HL-60 (cell line): ENCODE data around the gene CCDC186.

ENCODE experiments used
- POLR2AphosphoS5 ChIP-seq: IDR thresholded peaks from 2 replicates; pipeline ENCODE4 v1.6.1; 2012; ENCODE audit warnings: low read depth
- SPI1 ChIP-seq: IDR thresholded peaks from 2 replicates; pipeline ENCODE4 v1.6.1; 2012; ENCODE audit warnings: low read depth, mild to moderate bottlenecking, borderline replicate concordance
- TF ChIP-seq, protein P1 (sequence below): IDR thresholded peaks from one replicate; pipeline ENCODE4 v1.5.1; 2011; ENCODE audit warnings: low read length, control low read depth, inconsistent platforms; ENCODE audit not compliant: insufficient read depth
- TF ChIP-seq, protein P2 (sequence below): IDR thresholded peaks from 2 replicates; pipeline ENCODE4 v1.6.1; 2012; ENCODE audit warnings: low read depth; ENCODE audit not compliant: insufficient replicate concordance

DNA sequence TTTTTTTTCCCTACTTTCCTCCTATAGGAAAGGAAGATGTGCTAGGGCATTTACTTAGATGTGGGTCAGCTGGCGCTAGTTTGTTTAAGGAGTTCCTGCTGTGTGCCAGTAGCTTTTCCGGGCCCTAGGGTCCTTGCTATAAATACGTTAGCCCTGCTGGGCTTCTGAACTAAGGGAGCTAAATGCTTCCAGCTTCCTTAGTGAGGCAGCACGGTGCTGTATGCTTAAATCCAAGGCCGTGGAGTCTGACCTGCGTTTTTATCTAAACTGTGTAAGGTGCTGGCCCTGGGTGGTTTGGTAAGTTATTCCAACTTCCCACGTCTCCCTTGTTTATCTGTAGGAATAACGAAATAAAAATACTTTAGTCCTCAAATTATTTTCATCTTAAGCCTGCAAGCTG lies 5.7 kb upstream of the CCDC186 start:
- TF ChIP-seq, protein P1, sequence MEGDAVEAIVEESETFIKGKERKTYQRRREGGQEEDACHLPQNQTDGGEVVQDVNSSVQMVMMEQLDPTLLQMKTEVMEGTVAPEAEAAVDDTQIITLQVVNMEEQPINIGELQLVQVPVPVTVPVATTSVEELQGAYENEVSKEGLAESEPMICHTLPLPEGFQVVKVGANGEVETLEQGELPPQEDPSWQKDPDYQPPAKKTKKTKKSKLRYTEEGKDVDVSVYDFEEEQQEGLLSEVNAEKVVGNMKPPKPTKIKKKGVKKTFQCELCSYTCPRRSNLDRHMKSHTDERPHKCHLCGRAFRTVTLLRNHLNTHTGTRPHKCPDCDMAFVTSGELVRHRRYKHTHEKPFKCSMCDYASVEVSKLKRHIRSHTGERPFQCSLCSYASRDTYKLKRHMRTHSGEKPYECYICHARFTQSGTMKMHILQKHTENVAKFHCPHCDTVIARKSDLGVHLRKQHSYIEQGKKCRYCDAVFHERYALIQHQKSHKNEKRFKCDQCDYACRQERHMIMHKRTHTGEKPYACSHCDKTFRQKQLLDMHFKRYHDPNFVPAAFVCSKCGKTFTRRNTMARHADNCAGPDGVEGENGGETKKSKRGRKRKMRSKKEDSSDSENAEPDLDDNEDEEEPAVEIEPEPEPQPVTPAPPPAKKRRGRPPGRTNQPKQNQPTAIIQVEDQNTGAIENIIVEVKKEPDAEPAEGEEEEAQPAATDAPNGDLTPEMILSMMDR = no peak
- TF ChIP-seq SPI1 = no peak
- no peak for TF ChIP-seq POLR2AphosphoS5
- TF ChIP-seq, protein P2, sequence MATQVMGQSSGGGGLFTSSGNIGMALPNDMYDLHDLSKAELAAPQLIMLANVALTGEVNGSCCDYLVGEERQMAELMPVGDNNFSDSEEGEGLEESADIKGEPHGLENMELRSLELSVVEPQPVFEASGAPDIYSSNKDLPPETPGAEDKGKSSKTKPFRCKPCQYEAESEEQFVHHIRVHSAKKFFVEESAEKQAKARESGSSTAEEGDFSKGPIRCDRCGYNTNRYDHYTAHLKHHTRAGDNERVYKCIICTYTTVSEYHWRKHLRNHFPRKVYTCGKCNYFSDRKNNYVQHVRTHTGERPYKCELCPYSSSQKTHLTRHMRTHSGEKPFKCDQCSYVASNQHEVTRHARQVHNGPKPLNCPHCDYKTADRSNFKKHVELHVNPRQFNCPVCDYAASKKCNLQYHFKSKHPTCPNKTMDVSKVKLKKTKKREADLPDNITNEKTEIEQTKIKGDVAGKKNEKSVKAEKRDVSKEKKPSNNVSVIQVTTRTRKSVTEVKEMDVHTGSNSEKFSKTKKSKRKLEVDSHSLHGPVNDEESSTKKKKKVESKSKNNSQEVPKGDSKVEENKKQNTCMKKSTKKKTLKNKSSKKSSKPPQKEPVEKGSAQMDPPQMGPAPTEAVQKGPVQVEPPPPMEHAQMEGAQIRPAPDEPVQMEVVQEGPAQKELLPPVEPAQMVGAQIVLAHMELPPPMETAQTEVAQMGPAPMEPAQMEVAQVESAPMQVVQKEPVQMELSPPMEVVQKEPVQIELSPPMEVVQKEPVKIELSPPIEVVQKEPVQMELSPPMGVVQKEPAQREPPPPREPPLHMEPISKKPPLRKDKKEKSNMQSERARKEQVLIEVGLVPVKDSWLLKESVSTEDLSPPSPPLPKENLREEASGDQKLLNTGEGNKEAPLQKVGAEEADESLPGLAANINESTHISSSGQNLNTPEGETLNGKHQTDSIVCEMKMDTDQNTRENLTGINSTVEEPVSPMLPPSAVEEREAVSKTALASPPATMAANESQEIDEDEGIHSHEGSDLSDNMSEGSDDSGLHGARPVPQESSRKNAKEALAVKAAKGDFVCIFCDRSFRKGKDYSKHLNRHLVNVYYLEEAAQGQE = no peak
